SHP77 (cell line): ENCODE data around the gene ATRAID.

Experiments
- DNase-seq, 2 experiments: peaks; one replicate each; lab custom pipeline; 2025; lab: John Stamatoyannopoulos, UW

Gene ATRAID

DNA sequence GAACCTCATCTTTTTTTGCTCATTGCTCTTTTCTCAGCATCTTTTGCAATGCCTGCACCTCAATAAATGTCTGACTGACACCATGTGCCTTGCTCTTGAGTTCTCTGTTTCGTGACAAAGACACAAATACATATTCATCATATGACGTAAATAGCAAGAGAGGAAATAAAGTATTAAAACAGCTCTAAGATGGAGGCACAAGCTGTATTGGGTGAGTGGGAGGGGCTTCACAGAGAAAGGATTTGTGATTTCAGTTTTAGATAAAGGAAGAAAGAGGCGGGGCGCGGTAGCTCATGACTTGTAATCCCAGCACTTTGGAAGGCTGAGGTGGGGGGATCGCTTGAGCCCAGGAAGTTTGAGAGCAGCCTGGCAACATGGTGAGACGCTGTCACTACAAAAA, 8.2 kb downstream of the ATRAID start:
- DNase-seq = no peak

DNA sequence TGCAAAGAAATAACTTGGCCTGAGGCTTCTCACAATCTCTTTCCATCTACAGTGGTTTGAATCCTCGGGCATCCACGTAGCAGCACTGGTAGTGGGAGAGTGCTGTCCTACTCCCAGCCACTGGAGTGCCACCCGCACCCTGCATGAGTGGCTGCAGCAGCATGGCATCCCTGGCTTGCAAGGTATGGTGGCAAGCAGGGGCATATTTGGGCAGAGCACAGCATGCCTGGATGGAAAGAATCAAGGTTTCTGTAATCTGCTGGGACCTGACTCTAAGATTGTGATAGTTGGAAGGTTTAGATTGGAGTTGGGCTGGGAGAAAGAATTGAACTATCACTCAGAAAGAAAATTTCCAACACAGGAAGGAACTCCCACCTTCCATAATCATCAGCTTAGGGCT, 9.3 kb downstream of the ATRAID start:
- DNase-seq = no peak

DNA sequence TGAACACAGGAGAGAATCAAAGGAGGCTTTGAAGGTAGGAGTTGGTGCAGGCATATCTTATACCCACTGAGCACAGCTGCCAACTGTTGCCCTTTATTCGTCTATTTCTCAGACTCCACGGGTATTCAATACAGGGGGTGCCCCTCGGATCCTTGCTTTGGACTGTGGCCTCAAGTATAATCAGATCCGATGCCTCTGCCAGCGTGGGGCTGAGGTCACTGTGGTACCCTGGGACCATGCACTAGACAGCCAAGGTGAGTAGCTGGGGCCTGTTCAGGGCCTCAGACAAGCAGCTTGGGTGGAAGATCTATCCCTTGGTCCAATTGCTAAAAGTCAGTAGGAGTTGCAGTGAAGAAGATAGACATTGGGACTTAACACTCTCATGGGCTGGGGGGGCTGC, 10.6 kb downstream of the ATRAID start:
- no peak for DNase-seq

DNA sequence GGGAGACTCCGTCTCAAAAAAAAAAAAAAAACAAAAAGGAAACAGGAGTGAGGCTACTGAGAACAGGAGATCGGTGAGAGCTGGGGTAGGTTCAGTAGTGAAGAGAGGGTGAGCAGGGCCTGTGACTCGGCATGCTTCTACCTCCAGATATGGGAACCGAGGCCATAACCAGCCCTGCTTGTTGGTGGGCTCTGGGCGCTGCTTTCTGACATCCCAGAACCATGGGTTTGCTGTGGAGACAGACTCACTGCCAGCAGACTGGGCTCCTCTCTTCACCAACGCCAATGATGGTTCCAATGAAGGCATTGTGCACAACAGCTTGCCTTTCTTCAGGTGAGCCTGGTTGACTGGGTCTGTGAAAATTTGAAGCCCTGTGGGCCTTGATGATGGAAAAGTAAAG, 11.6 kb downstream of the ATRAID start:
- DNase-seq = no peak

DNA sequence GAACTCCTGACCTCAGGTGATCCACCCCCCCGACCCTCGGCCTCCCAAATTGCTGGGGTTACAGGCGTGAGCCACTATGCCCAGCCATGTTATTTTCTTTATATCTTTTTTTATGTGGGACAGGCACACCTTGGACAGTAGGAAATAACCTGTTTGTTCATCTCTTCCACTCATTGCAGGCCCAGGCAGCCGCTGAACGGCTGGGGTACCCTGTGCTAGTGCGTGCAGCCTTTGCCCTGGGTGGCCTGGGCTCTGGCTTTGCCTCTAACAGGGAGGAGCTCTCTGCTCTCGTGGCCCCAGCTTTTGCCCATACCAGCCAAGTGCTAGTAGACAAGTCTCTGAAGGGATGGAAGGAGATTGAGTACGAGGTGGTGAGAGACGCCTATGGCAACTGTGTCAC, 13.7 kb downstream of the ATRAID start:
- DNase-seq = no peak

DNA sequence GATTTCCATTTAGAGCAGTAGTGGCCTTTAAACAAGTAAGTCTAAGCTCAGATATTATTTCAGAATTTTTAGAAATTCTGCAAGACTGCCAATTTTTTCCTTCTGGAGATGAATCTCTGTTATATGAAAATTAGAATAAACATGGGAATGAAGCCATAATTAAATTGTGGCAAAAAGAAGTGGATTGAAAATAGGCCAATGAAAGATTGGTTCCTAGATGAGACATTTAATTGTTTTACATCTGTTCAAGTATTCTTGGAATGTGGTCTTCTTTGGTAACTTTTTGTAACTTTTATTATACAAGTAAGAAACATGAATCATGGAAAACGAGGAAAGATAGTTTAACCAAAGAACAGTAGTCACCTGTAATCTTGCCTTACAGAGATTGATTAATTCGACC, 15.7 kb downstream of the ATRAID start:
- DNase-seq = no peak

DNA sequence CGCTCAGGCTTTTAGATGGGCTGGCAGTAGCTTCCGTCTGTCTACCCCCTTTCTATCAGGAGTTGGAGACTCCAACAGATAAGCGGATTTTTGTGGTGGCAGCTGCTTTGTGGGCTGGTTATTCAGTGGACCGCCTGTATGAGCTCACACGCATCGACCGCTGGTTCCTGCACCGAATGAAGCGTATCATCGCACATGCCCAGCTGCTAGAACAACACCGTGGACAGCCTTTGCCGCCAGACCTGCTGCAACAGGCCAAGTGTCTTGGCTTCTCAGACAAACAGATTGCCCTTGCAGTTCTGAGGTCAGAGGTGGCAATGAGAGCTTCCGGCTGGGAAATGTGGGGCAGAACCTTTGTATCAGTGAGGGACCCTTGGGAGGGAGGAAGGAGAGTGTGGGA, 20.1 kb downstream of the ATRAID start:
- DNase-seq = no peak

DNA sequence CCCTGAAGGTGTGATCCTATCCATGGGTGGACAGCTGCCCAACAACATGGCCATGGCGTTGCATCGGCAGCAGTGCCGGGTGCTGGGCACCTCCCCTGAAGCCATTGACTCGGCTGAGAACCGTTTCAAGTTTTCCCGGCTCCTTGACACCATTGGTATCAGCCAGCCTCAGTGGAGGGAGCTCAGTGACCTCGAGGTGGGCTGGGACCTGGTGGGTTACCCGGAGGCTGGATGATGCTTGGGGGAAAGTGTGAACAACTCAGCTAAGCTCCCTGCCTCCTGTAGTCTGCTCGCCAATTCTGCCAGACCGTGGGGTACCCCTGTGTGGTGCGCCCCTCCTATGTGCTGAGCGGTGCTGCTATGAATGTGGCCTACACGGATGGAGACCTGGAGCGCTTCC, 21.5 kb downstream of the ATRAID start:
- DNase-seq = no peak

DNA sequence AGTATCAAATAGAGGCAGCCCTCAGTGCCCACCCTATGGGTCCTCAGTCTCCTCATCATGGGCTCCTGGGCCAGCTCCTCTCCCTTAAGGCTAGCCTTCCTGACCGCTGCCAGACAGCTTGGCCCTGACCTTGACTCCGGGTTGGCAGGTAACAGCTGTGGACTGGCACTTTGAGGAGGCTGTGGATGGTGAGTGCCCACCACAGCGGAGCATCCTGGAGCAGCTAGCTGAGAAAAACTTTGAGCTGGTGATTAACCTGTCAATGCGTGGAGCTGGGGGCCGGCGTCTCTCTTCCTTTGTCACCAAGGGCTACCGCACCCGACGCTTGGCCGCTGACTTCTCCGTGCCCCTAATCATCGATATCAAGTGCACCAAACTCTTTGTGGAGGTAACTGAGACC, 24.3 kb downstream of the ATRAID start:
- no peak for DNase-seq

DNA sequence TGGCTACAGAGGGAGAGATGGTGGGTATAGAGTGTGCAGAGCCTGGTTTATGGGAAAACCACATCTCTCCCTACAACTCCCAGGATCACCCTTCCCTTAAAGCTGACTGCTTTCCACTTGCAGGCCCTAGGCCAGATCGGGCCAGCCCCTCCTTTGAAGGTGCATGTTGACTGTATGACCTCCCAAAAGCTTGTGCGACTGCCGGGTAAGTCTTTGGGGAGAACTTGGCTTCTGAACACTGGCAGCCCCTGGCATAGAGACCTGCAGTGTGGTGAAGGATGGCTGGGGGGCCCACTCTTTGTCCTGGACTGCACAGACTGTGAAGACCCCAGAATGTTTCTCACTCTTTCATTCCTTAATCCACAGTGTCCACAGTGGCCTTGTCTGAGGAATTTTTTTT, 24.8 kb downstream of the ATRAID start:
- no peak for DNase-seq

DNA sequence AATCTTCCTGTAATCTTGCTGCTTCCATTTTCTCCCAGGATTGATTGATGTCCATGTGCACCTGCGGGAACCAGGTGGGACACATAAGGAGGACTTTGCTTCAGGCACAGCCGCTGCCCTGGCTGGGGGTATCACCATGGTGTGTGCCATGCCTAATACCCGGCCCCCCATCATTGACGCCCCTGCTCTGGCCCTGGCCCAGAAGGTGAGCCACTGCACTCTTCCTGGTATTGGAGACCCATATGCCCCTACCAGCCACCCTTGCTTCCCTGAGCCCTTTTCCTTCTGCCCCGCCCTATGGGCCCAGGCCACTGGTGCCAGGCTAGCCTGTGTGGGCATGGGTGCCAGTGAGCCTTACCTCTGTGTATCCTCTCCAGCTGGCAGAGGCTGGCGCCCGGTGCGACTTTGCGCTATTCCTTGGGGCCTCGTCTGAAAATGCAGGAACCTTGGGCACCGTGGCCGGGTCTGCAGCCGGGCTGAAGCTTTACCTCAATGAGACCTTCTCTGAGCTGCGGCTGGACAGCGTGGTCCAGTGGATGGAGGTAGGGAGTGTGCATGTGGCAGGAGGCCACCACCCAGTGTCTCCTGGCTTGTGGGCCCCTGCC, 25.6 kb downstream of the ATRAID start:
- DNase-seq = no peak

DNA sequence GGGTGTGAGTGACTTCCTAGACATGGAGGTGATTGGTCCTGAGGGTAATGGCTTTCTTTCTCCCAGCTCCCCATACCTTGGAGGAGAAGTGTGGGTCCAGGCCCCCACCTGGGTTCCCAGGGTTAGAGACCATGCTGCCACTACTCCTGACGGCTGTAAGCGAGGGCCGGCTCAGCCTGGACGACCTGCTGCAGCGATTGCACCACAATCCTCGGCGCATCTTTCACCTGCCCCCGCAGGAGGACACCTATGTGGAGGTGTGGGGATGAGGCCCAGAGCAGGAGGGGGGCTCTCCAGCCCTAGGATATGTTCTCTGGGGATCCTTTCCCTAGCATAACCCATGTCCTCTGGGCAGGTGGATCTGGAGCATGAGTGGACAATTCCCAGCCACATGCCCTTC, 27.1 kb downstream of the ATRAID start:
- DNase-seq = no peak

DNA sequence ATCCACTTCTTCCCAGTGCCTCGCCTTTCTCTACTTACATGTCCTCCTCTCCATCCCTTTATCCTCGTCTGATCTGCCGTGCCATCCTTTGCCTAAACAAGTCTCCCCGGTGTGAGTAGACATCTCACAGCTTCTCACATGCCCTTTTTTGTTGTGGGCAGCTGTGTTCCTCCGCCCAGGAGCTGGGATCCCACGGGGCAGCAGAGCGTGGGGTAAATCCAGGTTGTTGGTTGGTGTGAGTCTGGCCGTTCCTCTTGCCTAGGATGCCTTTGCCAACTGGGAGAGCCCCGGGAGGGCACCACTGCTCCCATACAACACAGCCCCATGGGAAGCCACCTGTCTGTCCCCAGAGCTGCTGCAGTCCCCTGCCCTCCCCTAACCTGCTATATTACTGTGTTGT, 28.6 kb downstream of the ATRAID start:
- no peak for DNase-seq

DNA sequence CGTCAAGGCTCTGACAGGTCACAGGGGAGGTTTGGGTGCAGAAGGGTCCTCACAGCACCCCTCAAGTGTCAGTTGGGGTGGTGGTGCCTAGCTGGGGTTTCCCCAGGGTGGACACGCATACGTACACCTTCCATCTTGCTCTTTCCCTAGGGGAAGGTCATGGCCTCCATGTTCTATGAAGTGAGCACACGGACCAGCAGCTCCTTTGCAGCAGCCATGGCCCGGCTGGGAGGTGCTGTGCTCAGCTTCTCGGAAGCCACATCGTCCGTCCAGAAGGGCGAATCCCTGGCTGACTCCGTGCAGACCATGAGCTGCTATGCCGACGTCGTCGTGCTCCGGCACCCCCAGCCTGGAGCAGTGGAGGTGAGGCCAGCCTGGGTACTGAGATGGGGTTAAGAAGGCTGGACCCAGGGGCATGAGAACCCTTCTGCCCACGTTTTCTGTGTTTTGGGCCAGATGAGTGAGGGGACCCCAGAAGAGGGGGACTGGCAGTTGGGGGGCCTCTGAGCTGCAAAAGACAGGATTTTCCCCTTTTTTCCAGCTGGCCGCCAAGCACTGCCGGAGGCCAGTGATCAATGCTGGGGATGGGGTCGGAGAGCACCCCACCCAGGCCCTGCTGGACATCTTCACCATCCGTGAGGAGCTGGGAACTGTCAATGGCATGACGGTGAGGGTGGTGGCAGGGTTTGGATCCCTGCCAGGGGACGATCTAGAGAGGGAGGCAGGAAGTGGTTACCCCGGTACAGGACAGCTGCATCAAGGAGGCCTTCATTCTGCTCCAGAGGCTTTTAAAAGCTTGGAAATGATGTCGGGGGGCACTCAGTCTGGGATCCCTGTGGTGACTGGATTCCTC, 30.1 kb downstream of the ATRAID start:
- no peak for DNase-seq

DNA sequence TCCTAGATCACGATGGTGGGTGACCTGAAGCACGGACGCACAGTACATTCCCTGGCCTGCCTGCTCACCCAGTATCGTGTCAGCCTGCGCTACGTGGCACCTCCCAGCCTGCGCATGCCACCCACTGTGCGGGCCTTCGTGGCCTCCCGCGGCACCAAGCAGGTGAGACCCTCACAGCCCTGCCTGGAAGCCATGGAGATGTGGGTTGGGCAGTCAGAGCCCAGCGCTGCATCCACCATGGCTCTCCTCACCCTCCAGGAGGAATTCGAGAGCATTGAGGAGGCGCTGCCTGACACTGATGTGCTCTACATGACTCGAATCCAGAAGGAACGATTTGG, 30.7 kb downstream of the ATRAID start:
- no peak for DNase-seq

DNA sequence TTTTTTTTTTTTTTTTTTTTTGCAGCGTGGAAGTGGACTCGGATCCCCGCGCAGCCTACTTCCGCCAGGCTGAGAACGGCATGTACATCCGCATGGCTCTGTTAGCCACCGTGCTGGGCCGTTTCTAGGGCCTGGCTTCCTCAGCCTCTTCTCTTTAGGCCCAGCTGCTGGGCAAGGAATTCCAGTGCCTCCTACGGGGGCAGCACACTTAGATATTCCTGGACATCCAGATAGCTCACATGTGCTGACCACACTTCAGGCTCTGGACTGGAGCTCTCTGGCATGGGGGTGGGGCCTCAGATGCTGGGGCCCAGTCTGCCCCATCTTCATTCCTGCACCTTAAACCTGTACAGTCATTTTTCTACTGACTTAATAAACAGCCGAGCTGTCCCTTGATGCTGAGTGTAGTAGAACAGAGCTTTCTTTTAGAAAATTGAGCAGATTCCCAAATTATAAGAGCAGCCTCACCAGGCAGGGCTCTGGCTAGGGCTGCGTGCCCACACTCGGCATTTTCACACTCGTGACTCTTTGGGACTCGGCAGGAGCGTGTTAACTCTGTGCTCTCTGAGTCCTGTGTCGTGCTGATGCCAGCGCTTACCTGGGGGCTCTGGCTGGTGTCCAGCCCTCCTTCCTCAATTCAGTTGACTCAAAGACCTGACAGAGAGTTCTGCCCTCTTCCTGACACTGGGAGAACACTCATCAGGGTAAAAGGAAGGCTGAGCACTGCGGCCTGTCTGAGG, 31.7 kb downstream of the ATRAID start:
- no peak for DNase-seq

DNA sequence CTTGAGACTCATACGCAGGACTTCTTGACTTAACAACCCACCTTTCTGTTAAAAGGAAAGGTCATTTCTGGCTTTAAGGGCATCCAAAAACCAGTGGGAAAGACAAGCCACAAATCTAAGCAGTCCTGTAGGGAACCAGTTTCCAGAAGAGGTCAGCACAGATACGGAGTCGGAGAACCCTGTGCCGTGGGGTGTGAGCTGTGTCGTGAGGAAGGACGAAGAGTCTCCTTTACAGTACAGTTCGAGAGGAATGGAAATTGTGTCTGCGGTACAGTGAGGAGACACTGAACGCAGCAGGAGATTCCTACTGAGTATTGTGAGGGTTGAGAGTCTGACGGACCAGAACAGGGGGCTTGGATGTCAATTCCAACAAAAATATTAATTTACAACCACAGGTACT, 33.3 kb downstream of the ATRAID start:
- no peak for DNase-seq

DNA sequence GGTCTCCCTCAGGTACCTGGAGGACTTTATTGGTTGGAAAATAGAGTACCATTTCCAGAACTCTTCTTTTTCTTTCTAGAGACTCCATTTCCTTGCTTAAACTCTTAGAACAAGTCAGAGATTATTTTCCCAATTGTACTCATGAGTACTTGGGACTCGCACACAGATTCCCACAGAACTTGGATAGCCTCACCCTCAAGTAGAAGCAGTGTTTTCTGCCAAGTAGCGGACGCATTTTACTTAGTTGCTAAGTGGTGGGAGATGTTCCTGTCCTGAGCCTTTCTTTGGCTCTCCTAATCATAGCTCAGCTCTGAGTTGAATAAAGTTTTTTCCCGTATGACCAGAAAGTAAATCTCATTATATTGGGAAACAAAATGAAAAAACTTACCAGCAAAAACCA, 33.8 kb downstream of the ATRAID start:
- DNase-seq = no peak

DNA sequence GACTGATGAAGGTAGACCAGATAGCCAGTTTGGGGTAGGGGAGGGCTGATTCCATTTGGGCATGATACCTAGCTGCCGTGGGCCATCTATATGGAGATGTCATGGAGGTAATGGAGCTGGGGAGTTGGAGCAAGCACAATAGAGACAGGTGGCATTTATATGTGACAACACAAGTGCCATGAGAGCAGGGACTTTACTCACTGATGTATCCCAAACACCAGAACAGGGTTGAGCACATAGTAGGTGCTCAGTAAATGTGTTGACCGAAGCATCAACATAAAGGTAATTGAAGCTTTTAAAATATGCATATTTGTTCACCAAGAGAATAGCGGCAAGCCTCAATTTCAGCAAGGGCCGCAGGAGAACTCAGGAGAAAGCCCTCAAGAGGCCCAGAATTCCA, 36.1 kb downstream of the ATRAID start:
- DNase-seq = no peak

DNA sequence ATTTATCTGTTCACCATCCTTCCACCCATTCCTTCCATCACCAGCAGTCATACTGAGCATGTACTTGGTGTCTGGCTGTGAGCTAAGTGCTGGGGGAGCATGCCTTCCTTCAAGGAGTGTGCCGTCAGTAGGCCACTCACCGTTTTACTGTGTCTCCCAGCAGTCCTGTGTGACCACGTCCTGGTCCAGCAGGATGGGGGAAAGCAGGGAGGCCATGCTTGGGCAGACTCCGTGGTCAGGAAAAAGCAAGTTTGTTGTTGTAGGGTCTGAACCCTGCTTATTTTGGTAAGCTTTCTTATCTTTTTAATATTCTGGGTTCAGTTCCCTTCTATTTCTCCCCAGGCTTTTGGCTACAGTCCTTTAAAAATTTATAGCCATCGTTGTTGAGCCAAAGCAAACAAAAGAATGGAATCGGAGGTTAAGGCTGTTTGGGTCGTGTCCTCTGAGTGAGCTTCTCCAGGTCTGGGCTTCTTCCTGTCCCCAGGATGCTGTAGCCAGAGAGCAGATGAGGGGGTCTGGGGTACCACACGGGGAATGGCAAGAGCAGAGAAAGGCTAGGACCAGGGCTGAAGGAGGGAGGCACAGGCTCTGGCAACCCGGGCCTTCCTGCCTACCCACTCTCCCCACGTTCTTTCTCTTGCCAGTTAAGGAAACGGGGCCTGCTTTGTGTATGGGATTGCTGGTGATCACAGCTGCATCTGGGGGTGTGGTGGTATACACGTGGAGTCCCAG, 37.5 kb downstream of the ATRAID start:
- DNase-seq = no peak

DNA sequence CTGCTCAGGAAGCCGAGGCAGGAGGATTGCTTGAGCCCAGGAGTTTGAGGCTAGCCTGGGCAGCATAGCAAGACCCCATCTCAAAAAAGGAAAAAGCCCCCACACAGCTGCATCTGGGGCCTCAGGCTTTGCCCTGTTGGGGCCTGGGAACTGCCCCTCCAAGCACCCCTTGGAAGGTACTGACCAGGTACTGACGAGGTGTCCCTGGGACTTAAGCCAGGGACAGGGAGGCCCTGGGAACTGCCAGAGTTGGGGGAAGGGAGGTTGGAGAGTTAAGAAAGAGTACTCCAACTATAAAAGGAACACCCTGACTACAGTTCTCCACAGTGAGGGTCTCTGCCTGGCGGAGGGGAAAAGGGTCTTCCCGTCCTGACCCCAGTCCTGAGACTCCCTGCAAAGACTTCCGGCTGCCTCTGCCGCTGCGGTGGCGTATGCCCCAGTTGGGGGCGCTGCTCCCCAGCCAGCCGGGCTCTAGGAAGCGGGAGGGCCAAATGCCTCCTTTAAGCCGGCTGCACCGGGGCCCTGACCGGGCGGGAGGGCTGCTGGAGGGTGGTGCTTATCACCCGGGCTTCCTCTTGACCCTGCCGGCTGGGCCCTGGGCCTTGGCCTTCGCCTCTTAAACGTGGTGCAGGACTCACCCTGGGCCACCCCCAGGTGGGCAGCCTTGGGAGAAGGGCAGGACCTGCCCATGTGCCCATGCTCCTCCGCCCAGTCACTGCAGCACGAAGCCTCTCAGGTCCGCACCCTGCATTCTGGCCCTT, 38.2 kb downstream of the ATRAID start:
- peak; percentile 35 to 50 for DNase-seq
